HFFc6 (cell line): Measurements from ENCODE around the gene KLHL29. TPM values are rescaled to one million over a fixed set of nuclear protein-coding genes. Genes with fewer than 3 reads are reported as not detected.

Experiments
- DNase-seq: peaks from one replicate; pipeline ENCODE4 v3.0.0-alpha.2; 2018
- H3K27ac Mint-ChIP-seq: 2 replicates; pipeline ENCODE4 v1.8.0; 2020; ENCODE audit warnings: mild to moderate bottlenecking, mixed read lengths
- H3K27me3 Mint-ChIP-seq: 2 replicates; pipeline ENCODE4 v1.8.0; 2021; ENCODE audit warnings: mild to moderate bottlenecking, moderate library complexity, mixed read lengths; ENCODE audit not compliant: insufficient read depth
- H3K36me3 Mint-ChIP-seq: 2 replicates; pipeline ENCODE4 v1.8.0; 2021; ENCODE audit warnings: low read depth, mixed read lengths
- H3K4me1 Mint-ChIP-seq: 2 replicates; pipeline ENCODE4 v1.8.0; 2020; ENCODE audit warnings: low read depth, mixed read lengths
- H3K4me3 Mint-ChIP-seq: 2 replicates; pipeline ENCODE4 v1.8.0; 2020; ENCODE audit warnings: mild to moderate bottlenecking, moderate library complexity, mixed read lengths
- H3K9me3 Mint-ChIP-seq: 2 replicates; pipeline ENCODE4 v1.8.0; 2020; ENCODE audit warnings: mild to moderate bottlenecking, mixed read lengths
- CTCF ChIP-seq: fragments of 200-600 bp; sonication (generic); IDR thresholded peaks from 2 replicates; pipeline ENCODE4 v1.5.0; 2021; ENCODE audit warnings: antibody characterized with exemption, mild to moderate bottlenecking
- total RNA-seq, 6 experiments: library from RNA; stranded (reverse); fragmentation: NEBNext Ultra II Directional; extraction: Animal tissue kit (Norgen Biotek cat#: 25700); gene quantifications; 2 replicates in 1 of 6; 3 replicates in 5 of 6; pipeline ENCODE4 v1.2.3, GENCODE V29; 2021

Gene KLHL29
- total RNA-seq, 6 experiments from 2014 or later: 7.4 to 9.7 (median 8.6) TPM

GRCh38 chr2:23551875-23552274 is 166.9 kb downstream of the KLHL29 start:
- no peak for DNase-seq
- peaks cover 8% of the 10 kb centered on the region for H3K4me1 Mint-ChIP-seq
- H3K4me3 Mint-ChIP-seq: no peak overlapping the region
- no peaks in the 10 kb centered on the region for H3K9me3 Mint-ChIP-seq
- no peaks in the 10 kb centered on the region; the same call in none of the 2 replicates for H3K27me3 Mint-ChIP-seq
- no peak for TF ChIP-seq CTCF
- no peak overlapping the region for H3K27ac Mint-ChIP-seq
- no peaks in the 10 kb centered on the region for H3K36me3 Mint-ChIP-seq

- Mint-ChIP-seq H3K9me3 (no peaks in the 10 kb centered on the region), H3K4me1 (peaks cover 8% of the 10 kb centered on the region)
Observed at GRCh38 chr2:23553561-23553960, 168.6 kb downstream of the KLHL29 start.

GRCh38 chr2:23554054-23554697 is 169.2 kb downstream of the KLHL29 start:
- H3K4me1 Mint-ChIP-seq: peaks cover 8% of the 10 kb centered on the region
- H3K9me3 Mint-ChIP-seq: no peaks in the 10 kb centered on the region
- DNase-seq: no peak
- peak overlapping the region; percentile 4; the same call in 1 of the 2 replicates for H3K4me3 Mint-ChIP-seq
- no peaks in the 10 kb centered on the region; the same call in none of the 2 replicates for H3K27me3 Mint-ChIP-seq
- no peak for TF ChIP-seq CTCF
- no peaks in the 10 kb centered on the region for H3K36me3 Mint-ChIP-seq
- no peak overlapping the region for H3K27ac Mint-ChIP-seq

More at GRCh38 chr2:23553561-23553960, 168.6 kb downstream of the KLHL29 start:
- Mint-ChIP-seq H3K36me3 (no peaks in the 10 kb centered on the region), H3K27ac (no peak overlapping the region), H3K4me3 (no peak overlapping the region), H3K27me3 (no peaks in the 10 kb centered on the region; the same call in none of the 2 replicates)
- no peak for TF ChIP-seq CTCF
- DNase-seq: no peak

GRCh38 chr2:23555944-23556343 is 171.0 kb downstream of the KLHL29 start:
- Mint-ChIP-seq H3K9me3 (no peaks in the 10 kb centered on the region), H3K27ac (no peak overlapping the region), H3K4me1 (no peaks in the 10 kb centered on the region; the same call in 1 of the 2 replicates), H3K27me3 (no peaks in the 10 kb centered on the region; the same call in 1 of the 2 replicates), H3K4me3 (no peak overlapping the region), H3K36me3 (no peaks in the 10 kb centered on the region)
- no peak for TF ChIP-seq CTCF
- DNase-seq: no peak

GRCh38 chr2:23556929-23557328 is 171.9 kb downstream of the KLHL29 start:
- H3K27ac Mint-ChIP-seq: no peak overlapping the region

More at GRCh38 chr2:23556929-23557328, 171.9 kb downstream of the KLHL29 start:
- H3K36me3 Mint-ChIP-seq: no peaks in the 10 kb centered on the region
- H3K9me3 Mint-ChIP-seq: no peaks in the 10 kb centered on the region
- no peak for DNase-seq
- TF ChIP-seq CTCF: no peak
- no peaks in the 10 kb centered on the region; the same call in 1 of the 2 replicates for H3K27me3 Mint-ChIP-seq
- H3K4me3 Mint-ChIP-seq: no peak overlapping the region
- H3K4me1 Mint-ChIP-seq: no peaks in the 10 kb centered on the region; the same call in 1 of the 2 replicates
